ENCODE measurements around the gene GPR37L1.

GPR37L1 gene

GRCh38 chr1:202122639-202123335 lies at the start of gene GPR37L1:
GPR37L1 (plus strand) TSS chr1:202122917; CDS start chr1:202122964, 47 bp downstream.
- DNase-seq = no peak

- no peak for DNase-seq
Observed at GRCh38 chr1:202073206-202073605, 49.5 kb upstream of the GPR37L1 start.

GRCh38 chr1:202074985-202075384 lies 47.7 kb upstream of the GPR37L1 start:
- no peak for DNase-seq

GRCh38 chr1:202075389-202075788 lies 47.3 kb upstream of the GPR37L1 start:
- DNase-seq = no peak

- DNase-seq = no peak
Observed at GRCh38 chr1:202076050-202076511, 46.6 kb upstream of the GPR37L1 start.

- no peak for DNase-seq
Observed at GRCh38 chr1:202078241-202078640, 44.5 kb upstream of the GPR37L1 start.

GRCh38 chr1:202081992-202082391 lies 40.7 kb upstream of the GPR37L1 start:
- no peak for DNase-seq

GRCh38 chr1:202084791-202085681 lies 37.7 kb upstream of the GPR37L1 start:
- no peak for DNase-seq

- DNase-seq = no peak
Observed at GRCh38 chr1:202085682-202086373, 36.9 kb upstream of the GPR37L1 start.

GRCh38 chr1:202086579-202087350 lies 36.0 kb upstream of the GPR37L1 start:
- no peak for DNase-seq

GRCh38 chr1:202088206-202088605 lies 34.5 kb upstream of the GPR37L1 start:
- no peak for DNase-seq

- DNase-seq = no peak
Observed at GRCh38 chr1:202090994-202091393, 31.7 kb upstream of the GPR37L1 start.

- DNase-seq = no peak
Observed at GRCh38 chr1:202093858-202094257, 28.9 kb upstream of the GPR37L1 start.

GRCh38 chr1:202101184-202101583 lies 21.5 kb upstream of the GPR37L1 start:
- no peak for DNase-seq

- DNase-seq = no peak
Observed at GRCh38 chr1:202104073-202104472, 18.6 kb upstream of the GPR37L1 start.

GRCh38 chr1:202105571-202106339 lies 17.0 kb upstream of the GPR37L1 start:
- DNase-seq = no peak

GRCh38 chr1:202106340-202107254 lies 16.1 kb upstream of the GPR37L1 start:
- no peak for DNase-seq

GRCh38 chr1:202107321-202107761 lies 15.4 kb upstream of the GPR37L1 start:
- no peak for DNase-seq

- no peak for DNase-seq
Observed at GRCh38 chr1:202107801-202108731, 14.7 kb upstream of the GPR37L1 start.
